A673 (cell line): ENCODE data around the gene GAB2. TPM values are rescaled to one million over a fixed set of nuclear protein-coding genes. Genes with fewer than 3 reads are reported as not detected.
A peak's percentile ranks its signal among the peaks of the same experiment; 100 is the strongest.

Source experiments
- BruUV-seq: library from RNA; stranded (reverse); fragments of 400-500 nt; replicated peaks from 2 replicates; lab custom pipeline; 2021; lab: Mats Ljungman, UMichigan
- CTCF ChIA-PET: fragments of 300-600 bp; sonication (Branson Sonifier 250); formaldehyde crosslinking; loops from one replicate; lab custom pipeline; 2022; ENCODE audit warnings: antibody characterized with exemption; lab: Charles Lee
- POLR2A ChIA-PET: fragments of 300-600 bp; sonication (Branson Sonifier 250); formaldehyde crosslinking; loops from one replicate; lab custom pipeline; 2022; ENCODE audit warnings: antibody characterized with exemption; ENCODE audit not compliant: low non-redundant PET; lab: Charles Lee
- DNase-seq: peaks from one replicate; pipeline ENCODE4 v3.0.0-alpha.2; 2015; ENCODE audit warnings: low spot score
- H3K27ac ChIP-seq: fragments of 200-600 bp; sonication (generic); 2 replicates; pipeline ENCODE4 v1.5.1; 2016; ENCODE audit warnings: mixed run types, low read depth, mild to moderate bottlenecking, mixed read lengths, antibody characterized with exemption, low read length; ENCODE audit not compliant: poor library complexity, severe bottlenecking
- H3K27me3 ChIP-seq: fragments of 200-600 bp; sonication (generic); replicated peaks from 2 replicates; pipeline ENCODE4 v1.6.1; 2017; ENCODE audit warnings: mixed run types, low read depth, mild to moderate bottlenecking, mixed read lengths, antibody characterized with exemption, low read length; ENCODE audit not compliant: insufficient read depth, poor library complexity
- H3K36me3 ChIP-seq: fragments of 200-600 bp; sonication (generic); 2 replicates; pipeline ENCODE4 v1.6.1; 2016; ENCODE audit warnings: mixed run types, mild to moderate bottlenecking, mixed read lengths, antibody characterized with exemption, low read length; ENCODE audit not compliant: insufficient read depth, poor library complexity, severe bottlenecking
- H3K4me1 ChIP-seq: fragments of 200-600 bp; sonication (generic); 2 replicates; pipeline ENCODE4 v1.6.1; 2017; ENCODE audit warnings: mixed run types, mild to moderate bottlenecking, mixed read lengths, antibody characterized with exemption, low read length; ENCODE audit not compliant: insufficient read depth, poor library complexity, severe bottlenecking
- H3K4me3 ChIP-seq: fragments of 200-600 bp; sonication (generic); 2 replicates; pipeline ENCODE4 v1.5.1; 2016; ENCODE audit warnings: low read depth, mixed run types, mild to moderate bottlenecking, mixed read lengths, low read length; ENCODE audit not compliant: poor library complexity, severe bottlenecking
- H3K9me3 ChIP-seq: fragments of 200-600 bp; sonication (generic); 2 replicates; pipeline ENCODE4 v1.6.1; 2016; ENCODE audit warnings: mixed run types, low read depth, mild to moderate bottlenecking, mixed read lengths, antibody characterized with exemption, low read length; ENCODE audit not compliant: poor library complexity, severe bottlenecking
- EZH2 ChIP-seq: fragments of 200-600 bp; sonication (generic); IDR thresholded peaks from 2 replicates; pipeline ENCODE4 v1.6.1; 2017; ENCODE audit warnings: borderline replicate concordance, low read depth, mild to moderate bottlenecking, mixed read lengths, antibody characterized with exemption, low read length; ENCODE audit not compliant: poor library complexity, severe bottlenecking
- intact Hi-C: fragments of 100-400 bp; cut with micrococcal nuclease; formaldehyde crosslinking; loops from one replicate; pipeline ENCODE4 v1.10.0; 2022; ENCODE audit not compliant: unreplicated experiment
- total RNA-seq: library from RNA; stranded (reverse); gene quantifications from 2 replicates; pipeline ENCODE4 v1.2.3, GENCODE V29; 2021
- TF ChIP-seq, protein P1 (sequence below): fragments of 300-800, 200-600 bp; sonication (generic); conservative IDR thresholded peaks from 2 replicates; pipeline ENCODE4 v1.5.1; 2017; ENCODE audit warnings: low read depth, mild to moderate bottlenecking, antibody characterized with exemption, low read length, moderate library complexity, mixed read lengths

The GAB2 gene
- total RNA-seq, 1 experiment from 2014 or later = 21.5 TPM

DNA sequence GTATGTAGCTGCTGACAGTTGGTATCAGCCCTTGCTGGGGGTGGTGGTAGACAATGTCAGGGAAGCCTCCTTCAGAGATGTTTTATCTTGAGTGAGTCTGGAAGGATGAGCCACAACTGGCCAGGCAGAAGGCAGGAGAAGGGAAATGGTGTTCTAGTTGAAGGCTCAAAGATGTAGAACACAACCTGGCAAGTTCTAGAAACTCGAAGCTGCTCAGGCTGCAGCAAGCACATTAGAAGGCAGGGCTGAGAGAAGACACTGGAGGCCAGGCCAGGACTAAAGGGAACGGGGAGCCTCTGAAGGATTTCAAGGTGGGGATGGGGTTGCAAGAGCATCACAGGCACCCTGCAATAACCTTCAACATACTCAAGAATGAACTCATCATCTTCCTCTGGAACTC is 188.5 kb downstream of the GAB2 start:
- Histone ChIP-seq H3K36me3 (no peaks in the 10 kb centered on the region), H3K9me3 (no peaks in the 10 kb centered on the region), H3K4me3 (no peak overlapping the region), H3K4me1 (peaks cover 6% of the 10 kb centered on the region), H3K27me3 (no peaks in the 10 kb centered on the region), H3K27ac (no peak overlapping the region)
- BruUV-seq = no TSS peak
- CTCF ChIA-PET = no interaction called here
- intact Hi-C loops = loop anchor here (2.0 kb wide), 1 partner anchor 192 kb away; no protein-coding TSS in a partner anchor
- no peak for DNase-seq
- TF ChIP-seq, protein P1, sequence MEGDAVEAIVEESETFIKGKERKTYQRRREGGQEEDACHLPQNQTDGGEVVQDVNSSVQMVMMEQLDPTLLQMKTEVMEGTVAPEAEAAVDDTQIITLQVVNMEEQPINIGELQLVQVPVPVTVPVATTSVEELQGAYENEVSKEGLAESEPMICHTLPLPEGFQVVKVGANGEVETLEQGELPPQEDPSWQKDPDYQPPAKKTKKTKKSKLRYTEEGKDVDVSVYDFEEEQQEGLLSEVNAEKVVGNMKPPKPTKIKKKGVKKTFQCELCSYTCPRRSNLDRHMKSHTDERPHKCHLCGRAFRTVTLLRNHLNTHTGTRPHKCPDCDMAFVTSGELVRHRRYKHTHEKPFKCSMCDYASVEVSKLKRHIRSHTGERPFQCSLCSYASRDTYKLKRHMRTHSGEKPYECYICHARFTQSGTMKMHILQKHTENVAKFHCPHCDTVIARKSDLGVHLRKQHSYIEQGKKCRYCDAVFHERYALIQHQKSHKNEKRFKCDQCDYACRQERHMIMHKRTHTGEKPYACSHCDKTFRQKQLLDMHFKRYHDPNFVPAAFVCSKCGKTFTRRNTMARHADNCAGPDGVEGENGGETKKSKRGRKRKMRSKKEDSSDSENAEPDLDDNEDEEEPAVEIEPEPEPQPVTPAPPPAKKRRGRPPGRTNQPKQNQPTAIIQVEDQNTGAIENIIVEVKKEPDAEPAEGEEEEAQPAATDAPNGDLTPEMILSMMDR = no peak
- TF ChIP-seq EZH2 = no peak
- POLR2A ChIA-PET = no interaction called here

DNA sequence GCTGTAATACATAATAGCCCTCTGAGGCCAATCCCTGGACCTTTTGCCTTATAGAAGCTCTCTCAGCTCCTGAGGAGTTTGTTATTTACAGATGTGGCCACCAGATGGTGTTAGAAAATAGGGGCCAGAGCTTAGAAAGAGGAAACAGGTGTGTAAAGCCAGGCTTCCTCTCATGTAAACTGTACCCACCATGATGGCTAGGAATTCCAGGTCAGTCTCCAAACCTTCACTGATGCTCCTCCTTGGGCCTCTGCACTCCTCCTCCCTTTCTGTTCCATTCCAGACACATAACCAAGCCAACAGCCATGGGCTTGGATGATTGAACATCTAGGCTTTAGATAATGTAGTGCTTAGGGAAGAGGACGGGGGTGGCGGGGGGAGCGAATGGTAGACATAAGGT is 189.2 kb downstream of the GAB2 start:
- peaks cover 6% of the 10 kb centered on the region for H3K4me1 ChIP-seq
- CTCF ChIA-PET = interaction anchor here (0.7 to 1.2 kb wide), 5 partner anchors 189 to 1440 kb away, joined by 3 to 37 read pairs (median 7); no protein-coding TSS in a partner anchor

DNA sequence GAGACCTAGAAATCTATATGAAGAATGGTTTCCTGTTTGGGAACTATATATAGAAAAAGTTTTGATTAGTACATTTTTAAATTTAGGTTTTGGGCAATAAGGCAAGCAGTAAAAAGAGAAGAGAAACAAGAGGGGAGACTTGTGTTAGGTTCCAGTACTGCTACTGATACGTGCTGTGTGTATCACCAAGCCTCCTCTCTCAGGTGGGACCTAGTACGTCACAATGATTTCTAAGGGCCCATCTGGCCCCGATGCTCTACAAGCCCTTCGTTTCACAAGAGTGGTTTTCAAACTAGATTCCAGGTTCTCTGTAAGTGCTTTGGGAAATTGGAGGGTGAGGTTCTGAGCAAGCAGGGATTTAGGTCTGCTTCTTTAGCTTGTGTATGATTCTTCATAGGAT is 189.7 kb downstream of the GAB2 start:
- Histone ChIP-seq H3K27me3 (no peaks in the 10 kb centered on the region), H3K36me3 (no peaks in the 10 kb centered on the region), H3K4me3 (no peak overlapping the region), H3K9me3 (no peaks in the 10 kb centered on the region), H3K4me1 (peaks cover 6% of the 10 kb centered on the region), H3K27ac (no peak overlapping the region)
- TF ChIP-seq EZH2 = no peak
- TF ChIP-seq, protein P1 = no peak
- ChIA-PET POLR2A (interaction anchor here (0.9 kb wide), 1 partner anchor 1454 kb away, joined by 9 read pairs; no protein-coding TSS in a partner anchor), CTCF (interaction anchor here (0.7 to 1.2 kb wide), 5 partner anchors 189 to 1440 kb away, joined by 3 to 37 read pairs (median 7); no protein-coding TSS in a partner anchor)
- intact Hi-C loops = loop anchor here (1.0 to 2.0 kb wide), 2 partner anchors 193 to 336 kb away; no protein-coding TSS in a partner anchor
- no peak for DNase-seq
- BruUV-seq = no TSS peak

More for the DNA sequence above, 189.2 kb downstream of the GAB2 start:
- POLR2A ChIA-PET = interaction anchor here (0.5 to 0.9 kb wide), 2 partner anchors 102 to 1454 kb away, joined by 3 to 9 read pairs; no protein-coding TSS in a partner anchor
- BruUV-seq = no TSS peak
- H3K4me3 ChIP-seq = no peak overlapping the region
- no peaks in the 10 kb centered on the region for H3K36me3 ChIP-seq
- no peak overlapping the region for H3K27ac ChIP-seq
- intact Hi-C loops = loop anchor here (1.0 to 2.0 kb wide), 2 partner anchors 192 to 336 kb away; no protein-coding TSS in a partner anchor
- peak; percentile 74 for DNase-seq
- H3K9me3 ChIP-seq = no peaks in the 10 kb centered on the region
- TF ChIP-seq, protein P1 = peak; percentile 77
- no peak for TF ChIP-seq EZH2
- H3K27me3 ChIP-seq = no peaks in the 10 kb centered on the region
